HG03432 (cell line): ENCODE data around the gene CABLES1.

Experiments used
- ATAC-seq: cut with Tn5 transposase; IDR thresholded peaks from one replicate; pipeline ENCODE4 v1.9.1; 2021; ENCODE audit warnings: mild to moderate bottlenecking, moderate library complexity; ENCODE audit not compliant: unreplicated experiment

CABLES1 gene

GRCh38 chr18:23165271-23166068 lies 30.2 kb downstream of the CABLES1 start:
- ATAC-seq, result no peak

- no peak for ATAC-seq
These were observed 31.7 kb downstream of the CABLES1 start for GRCh38 chr18:23166891-23167541.

GRCh38 chr18:23169673-23170044 lies 34.4 kb downstream of the CABLES1 start:
- ATAC-seq, result no peak

- no peak for ATAC-seq
These were observed 34.9 kb downstream of the CABLES1 start for GRCh38 chr18:23170137-23170536.

GRCh38 chr18:23171581-23172156 lies 36.4 kb downstream of the CABLES1 start:
- ATAC-seq, result no peak

DNA sequence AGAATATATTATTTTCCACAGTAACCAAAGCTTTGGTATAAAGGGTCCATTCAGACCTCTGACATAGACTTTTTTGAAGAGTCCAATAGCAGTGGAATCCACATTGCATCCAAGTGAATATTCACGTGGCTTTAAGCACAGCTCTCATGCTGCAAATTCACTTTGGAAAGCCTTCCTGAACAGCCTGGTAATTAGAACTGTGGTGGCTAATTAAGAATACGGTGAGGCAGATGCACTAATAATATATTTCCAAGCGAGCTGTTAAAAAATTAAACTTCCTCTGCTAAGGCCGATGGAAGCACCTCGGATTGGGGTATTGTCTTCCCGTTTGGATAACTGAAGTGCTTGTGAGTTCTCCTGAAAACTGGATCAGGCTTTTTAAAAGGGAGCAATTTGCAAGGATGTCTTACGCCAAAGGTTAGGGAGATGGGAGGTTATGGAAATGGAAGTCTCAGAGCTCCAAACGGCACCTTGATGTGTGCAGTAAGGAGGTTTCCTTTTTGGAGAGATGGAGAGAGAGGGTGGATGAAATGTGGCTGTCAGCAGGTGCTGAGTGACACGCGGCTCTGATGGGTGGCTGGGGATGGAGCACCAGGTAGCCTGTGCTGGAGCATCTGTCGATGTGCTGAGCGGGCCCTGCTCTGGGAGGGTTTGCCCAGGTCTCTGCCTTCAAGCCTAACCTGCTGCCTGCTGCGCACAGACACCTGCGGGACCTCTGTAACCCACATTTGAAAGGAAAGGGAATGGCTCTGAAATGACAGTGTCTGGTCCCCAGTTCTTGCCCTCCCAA lies 37.5 kb downstream of the CABLES1 start:
- no peak for ATAC-seq

GRCh38 chr18:23173912-23174311 lies 38.6 kb downstream of the CABLES1 start:
- ATAC-seq, result no peak

DNA sequence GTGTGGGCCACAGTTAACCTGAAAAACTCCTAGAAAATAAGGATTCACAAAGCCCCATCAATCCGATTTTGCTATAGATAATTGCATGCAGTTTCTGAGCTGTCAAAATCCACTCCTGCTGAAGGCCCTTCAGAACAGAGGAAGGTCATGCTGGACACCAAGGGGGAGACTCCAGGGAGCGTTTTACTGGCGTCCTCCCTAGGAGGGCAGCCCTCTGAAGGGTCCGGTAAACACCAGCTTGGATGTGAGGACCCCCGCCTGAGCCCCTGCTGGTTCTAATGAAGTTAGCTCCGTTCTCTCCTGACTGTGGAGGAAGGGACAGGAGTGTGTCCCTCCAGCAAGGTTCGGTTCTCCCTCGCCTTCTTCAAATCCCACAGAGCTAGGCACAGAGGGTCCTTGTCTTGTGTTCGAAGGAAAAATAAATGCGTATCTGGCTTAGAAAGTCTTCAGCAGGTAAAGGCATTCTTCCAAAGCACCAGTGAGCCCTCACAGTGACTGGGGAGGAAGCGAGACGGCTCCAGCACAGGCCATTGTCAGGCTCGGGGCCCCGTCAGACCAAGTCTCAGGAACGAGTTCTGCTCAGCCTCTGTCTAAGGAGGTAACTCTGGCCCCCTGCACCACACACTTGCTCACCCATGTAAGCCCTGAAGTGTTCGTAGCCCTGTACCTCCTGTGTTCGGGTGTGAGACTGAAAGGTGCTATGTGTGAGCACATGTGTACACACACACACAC lies 41.6 kb downstream of the CABLES1 start:
- no peak for ATAC-seq

- ATAC-seq, result no peak
These were observed 42.3 kb downstream of the CABLES1 start for GRCh38 chr18:23177433-23178072.

DNA sequence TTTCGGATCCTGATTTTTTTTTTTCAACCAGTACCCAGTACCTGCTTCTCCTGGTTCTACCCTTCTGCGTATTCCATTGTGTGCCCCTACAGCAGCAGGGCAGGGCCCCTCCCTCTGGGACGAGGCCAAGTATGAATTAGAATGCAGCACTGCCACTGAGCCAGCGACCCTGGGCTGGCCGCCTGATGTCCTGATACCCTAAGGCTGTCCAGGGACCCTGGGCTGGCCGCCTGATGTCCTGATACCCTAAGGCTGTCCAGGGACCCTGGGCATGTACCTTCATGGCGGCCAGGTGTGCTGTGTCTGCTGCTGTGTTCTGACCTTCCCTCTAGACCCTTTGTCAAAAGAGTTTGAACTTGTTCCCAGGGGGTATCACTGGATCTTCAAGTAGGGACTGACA lies 42.9 kb downstream of the CABLES1 start:
- ATAC-seq, result no peak

- no peak for ATAC-seq
These were observed 43.4 kb downstream of the CABLES1 start for GRCh38 chr18:23178661-23179081.

GRCh38 chr18:23179416-23179815 lies 44.1 kb downstream of the CABLES1 start:
- ATAC-seq, result no peak

- no peak for ATAC-seq
These were observed 46.3 kb downstream of the CABLES1 start for GRCh38 chr18:23181547-23181946.

DNA sequence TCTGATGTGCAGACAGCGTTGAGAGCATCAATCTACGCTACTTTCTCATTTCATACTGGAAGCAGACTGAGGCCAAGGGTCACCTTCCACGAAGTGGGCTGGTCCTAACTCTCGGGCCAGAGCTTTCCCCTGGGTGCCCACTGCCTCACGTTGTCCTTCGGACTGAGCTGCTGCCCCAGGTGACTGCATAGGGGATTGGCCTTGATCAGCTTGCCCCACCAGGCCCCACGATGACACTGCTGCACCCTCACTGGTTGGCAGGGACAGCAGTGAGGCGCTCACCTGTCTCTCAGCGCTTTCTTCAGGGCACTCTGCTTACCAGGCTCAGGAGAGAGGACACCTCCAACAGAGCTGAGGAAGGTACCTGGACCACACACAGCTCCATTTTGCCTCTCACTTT lies 47.3 kb downstream of the CABLES1 start:
- ATAC-seq, result no peak

GRCh38 chr18:23183411-23184150 lies 48.3 kb downstream of the CABLES1 start:
- no peak for ATAC-seq

DNA sequence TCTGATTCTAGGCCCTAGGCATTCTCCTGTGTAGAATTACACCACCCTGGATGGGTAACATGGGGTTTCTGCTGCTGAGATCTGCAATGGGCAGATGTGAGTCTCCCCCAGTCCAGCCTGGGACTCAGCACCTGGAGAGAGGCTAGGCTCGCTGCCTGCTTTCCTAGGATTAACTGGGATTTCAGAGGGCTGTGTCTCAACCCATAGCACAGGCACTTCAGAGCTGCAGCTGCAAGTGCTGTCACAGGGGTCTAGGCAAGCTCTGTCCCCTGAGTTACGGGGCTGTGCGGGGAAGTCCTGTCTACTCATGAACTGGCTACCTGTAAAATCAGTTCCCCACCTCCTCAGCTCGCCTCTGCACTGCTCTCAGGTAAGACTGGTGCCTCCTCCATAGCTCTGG lies 51.5 kb downstream of the CABLES1 start:
- no peak for ATAC-seq

- ATAC-seq, result no peak
These were observed 52.9 kb downstream of the CABLES1 start for GRCh38 chr18:23188068-23188760.

GRCh38 chr18:23189099-23189498 lies 53.8 kb downstream of the CABLES1 start:
- no peak for ATAC-seq
